IMR-90 (cell line): ENCODE results near the gene CDYL2. TPM values are rescaled to one million over a fixed set of nuclear protein-coding genes. Genes with fewer than 3 reads are reported as not detected.

ENCODE experiments used
- ATAC-seq: fragments of 200-7000 bp; cut with Tn5 transposase; 2 replicates; pipeline ENCODE4 v1.9.1; 2020; ENCODE audit warnings: low read depth, mild to moderate bottlenecking, moderate library complexity
- BruUV-seq: library from RNA; stranded (reverse); fragments of 400-500 nt; replicated peaks from 2 replicates; lab custom pipeline; 2021; lab: Mats Ljungman, UMichigan
- CTCF ChIA-PET: fragments of 300-600 bp; formaldehyde crosslinking; extraction: SDS; loops from one replicate; lab custom pipeline; 2021; ENCODE audit warnings: antibody characterized with exemption; lab: Yijun Ruan, JAX
- POLR2A ChIA-PET: fragments of 300-600 bp; sonication (Branson Sonifier 250); formaldehyde crosslinking; loops from one replicate; lab custom pipeline; 2022; ENCODE audit warnings: antibody characterized with exemption; ENCODE audit not compliant: unreplicated experiment; lab: Charles Lee
- DNase-seq: peaks from one replicate; pipeline ENCODE4 v3.0.0; 2013
- H2AFZ ChIP-seq: replicated peaks from 2 replicates; pipeline ENCODE3; 2013; ENCODE audit warnings: low read length, mild to moderate bottlenecking; ENCODE audit not compliant: poor library complexity
- H2AK5ac ChIP-seq: 2 replicates; pipeline ENCODE4 v1.6.1; 2013; ENCODE audit warnings: low read depth, low read length, inconsistent platforms
- H2AK9ac ChIP-seq: replicated peaks from 2 replicates; pipeline ENCODE3; 2013; ENCODE audit warnings: mild to moderate bottlenecking, low read depth, low read length, moderate library complexity; ENCODE audit not compliant: poor library complexity
- H2BK120ac ChIP-seq: 2 replicates; pipeline ENCODE4 v1.6.1; 2013; ENCODE audit warnings: low read depth, low read length, inconsistent platforms
- H2BK15ac ChIP-seq: 3 replicates; pipeline ENCODE4 v1.6.1; 2013; ENCODE audit warnings: low read depth, low read length, inconsistent platforms
- H2BK20ac ChIP-seq: 2 replicates; pipeline ENCODE4 v1.6.1; 2013; ENCODE audit warnings: low read depth, mild to moderate bottlenecking, inconsistent platforms, low read length, moderate library complexity
- H2BK5ac ChIP-seq: 2 replicates; pipeline ENCODE4 v1.6.1; 2013; ENCODE audit warnings: mild to moderate bottlenecking, low read depth, low read length, inconsistent platforms; ENCODE audit not compliant: poor library complexity, severe bottlenecking
- H3K14ac ChIP-seq: replicated peaks from 2 replicates; pipeline ENCODE4 v1.6.1; 2013; ENCODE audit warnings: low read depth, low read length, inconsistent platforms
- H3K18ac ChIP-seq: 2 replicates; pipeline ENCODE4 v1.6.1; 2013; ENCODE audit warnings: low read depth, low read length, control low read depth
- H3K23ac ChIP-seq: 2 replicates; pipeline ENCODE4 v1.6.1; 2013; ENCODE audit warnings: low read depth, low read length, inconsistent platforms
- H3K27ac ChIP-seq: 2 replicates; pipeline ENCODE4 v1.5.1; 2013; ENCODE audit warnings: mild to moderate bottlenecking, control low read depth, low read length; ENCODE audit not compliant: insufficient read depth
- H3K27me3 ChIP-seq: 2 replicates; pipeline ENCODE4 v1.6.1; 2013; ENCODE audit warnings: low read length; ENCODE audit not compliant: control insufficient read depth, insufficient read depth
- H3K36me3 ChIP-seq: 2 replicates; pipeline ENCODE4 v1.6.1; 2013; ENCODE audit warnings: low read length, mixed read lengths; ENCODE audit not compliant: control insufficient read depth, insufficient read depth
- H3K4ac ChIP-seq: 2 replicates; pipeline ENCODE4 v1.6.1; 2013; ENCODE audit warnings: low read depth, low read length, inconsistent platforms
- H3K4me1 ChIP-seq: 2 replicates; pipeline ENCODE4 v1.6.1; 2013; ENCODE audit warnings: low read length, mixed read lengths; ENCODE audit not compliant: control insufficient read depth, insufficient read depth
- H3K4me2 ChIP-seq: 2 replicates; pipeline ENCODE4 v1.6.1; 2013; ENCODE audit warnings: low read depth, mild to moderate bottlenecking, control low read depth, low read length, moderate library complexity
- H3K4me3 ChIP-seq: 2 replicates; pipeline ENCODE4 v1.5.1; 2013; ENCODE audit warnings: low read depth, mild to moderate bottlenecking, control low read depth, low read length, moderate library complexity; ENCODE audit not compliant: insufficient read depth
- H3K56ac ChIP-seq: 2 replicates; pipeline ENCODE4 v1.6.1; 2013; ENCODE audit warnings: low read length, inconsistent platforms; ENCODE audit not compliant: insufficient read depth; ENCODE audit errors: extremely low read depth
- H3K79me1 ChIP-seq, 2 experiments: 2 replicates each; pipeline ENCODE4 v1.6.1; 2013; ENCODE audit warnings: low read length in 2 of 2, inconsistent platforms in 1 of 2, low read depth in 1 of 2
- H3K9ac ChIP-seq: 2 replicates; pipeline ENCODE4 v1.6.1; 2013; ENCODE audit warnings: low read depth, low read length, control low read depth
- H3K9me1 ChIP-seq: 2 replicates; pipeline ENCODE4 v1.6.1; 2013; ENCODE audit warnings: low read length, inconsistent platforms; ENCODE audit not compliant: insufficient read depth
- H3K9me3 ChIP-seq: 2 replicates; pipeline ENCODE4 v1.6.1; 2013; ENCODE audit warnings: low read length; ENCODE audit not compliant: control insufficient read depth, insufficient read depth
- H4K20me1 ChIP-seq: 2 replicates; pipeline ENCODE4 v1.6.1; 2013; ENCODE audit warnings: low read length, inconsistent platforms; ENCODE audit not compliant: insufficient read depth
- H4K5ac ChIP-seq: 2 replicates; pipeline ENCODE4 v1.6.1; 2013; ENCODE audit warnings: mild to moderate bottlenecking, low read depth, low read length, control low read depth
- H4K8ac ChIP-seq, 2 experiments: 2 replicates each; pipeline ENCODE4 v1.6.1; 2013; ENCODE audit warnings: low read depth in 2 of 2, low read length in 2 of 2, control low read depth in 1 of 2, inconsistent platforms in 1 of 2
- H4K91ac ChIP-seq: 2 replicates; pipeline ENCODE4 v1.6.1; 2013; ENCODE audit warnings: low read depth, low read length, inconsistent platforms; ENCODE audit not compliant: insufficient read depth
- BHLHE40 ChIP-seq: fragments of 150-350 bp; IDR thresholded peaks from 2 replicates; pipeline ENCODE4 v1.6.1; 2016; ENCODE audit warnings: mild to moderate bottlenecking, low read depth, low read length
- CEBPB ChIP-seq: IDR thresholded peaks from 2 replicates; pipeline ENCODE4 v1.6.1; 2012; ENCODE audit warnings: low read depth, low read length, improper control_type of control experiment
- CHD1 ChIP-seq: IDR thresholded peaks from 2 replicates; pipeline ENCODE4 v1.6.1; 2012; ENCODE audit warnings: low read depth, low read length, improper control_type of control experiment
- CTCF ChIP-seq: conservative IDR thresholded peaks from 2 replicates; pipeline ENCODE4 v1.5.1; 2012; ENCODE audit warnings: mild to moderate bottlenecking, low read depth, low read length, improper control_type of control experiment
- FOS ChIP-seq: fragments of 150-350 bp; IDR thresholded peaks from 2 replicates; pipeline ENCODE4 v1.6.1; 2016; ENCODE audit warnings: low read depth, low read length
- MAFK ChIP-seq: IDR thresholded peaks from 2 replicates; pipeline ENCODE4 v1.6.1; 2012; ENCODE audit warnings: low read depth, low read length, improper control_type of control experiment
- MAZ ChIP-seq: IDR thresholded peaks from 2 replicates; pipeline ENCODE4 v1.6.1; 2012; ENCODE audit warnings: low read depth, mild to moderate bottlenecking, low read length, improper control_type of control experiment, moderate library complexity, borderline replicate concordance
- MXI1 ChIP-seq: IDR thresholded peaks from 2 replicates; pipeline ENCODE4 v1.6.1; 2012; ENCODE audit warnings: low read depth, mild to moderate bottlenecking, low read length, moderate library complexity, borderline replicate concordance
- NFE2L2 ChIP-seq: fragments of 150-350 bp; IDR thresholded peaks from 2 replicates; pipeline ENCODE4 v1.6.1; 2016; ENCODE audit warnings: low read depth, mild to moderate bottlenecking, low read length
- POLR2A ChIP-seq: IDR thresholded peaks from 2 replicates; pipeline ENCODE4 v1.6.1; 2012; ENCODE audit warnings: mild to moderate bottlenecking, low read depth, low read length
- RCOR1 ChIP-seq: IDR thresholded peaks from 2 replicates; pipeline ENCODE4 v1.6.1; 2012; ENCODE audit warnings: mild to moderate bottlenecking, low read length, improper control_type of control experiment; ENCODE audit not compliant: insufficient replicate concordance
- RFX5 ChIP-seq: IDR thresholded peaks from 2 replicates; pipeline ENCODE4 v1.8.0; 2012; ENCODE audit warnings: low read depth, mild to moderate bottlenecking, low read length, moderate library complexity
- SMC3 ChIP-seq: fragments of 150-350 bp; IDR thresholded peaks from 2 replicates; pipeline ENCODE4 v1.6.1; 2016; ENCODE audit warnings: low read depth, mild to moderate bottlenecking, antibody characterized with exemption, low read length, moderate library complexity
- USF2 ChIP-seq: fragments of 150-350 bp; IDR thresholded peaks from 2 replicates; pipeline ENCODE4 v1.6.1; 2017; ENCODE audit warnings: mild to moderate bottlenecking, antibody characterized with exemption, low read length, low read depth
- WGBS, 2 experiments: methylation state at CpG; one replicate each; pipeline versions ENCODE4 v1.1.5 to v1.1.7; 2013; ENCODE audit warnings: missing lambda C conversion rate in 2 of 2; ENCODE audit not compliant: insufficient read length in 1 of 2; ENCODE audit errors: extremely low coverage in 2 of 2; 5-methylcytosine and 5-hydroxymethylcytosine counted together
- dilution Hi-C: fragments of 300-500 bp; cut with HindIII; formaldehyde crosslinking; loops from one replicate; pipeline ENCODE4 v1.14.3; 2018; ENCODE audit warnings: low sequenced_read_pairs; ENCODE audit not compliant: unreplicated experiment
- in situ Hi-C: fragments of 300-500 bp; cut with MboI; formaldehyde crosslinking; loops from 3 replicates; pipeline ENCODE4 v1.14.3; 2019; ENCODE audit warnings: low sequenced_read_pairs, inconsistent platforms, mixed read lengths
- intact Hi-C: fragments of 100-400 bp; cut with micrococcal nuclease; formaldehyde crosslinking; loops from 2 replicates; pipeline ENCODE4 v1.10.0; 2022
- polyA plus RNA-seq, 3 experiments: library from polyadenylated mRNA; depleted of rRNA; stranded (reverse); fragments of >200 nt; gene quantifications; 2 replicates each; pipeline ENCODE4 v1.2.3, GENCODE V29; 2012; ENCODE audit warnings: low replicate concordance in 1 of 3
- total RNA-seq: library from RNA; depleted of rRNA; stranded (reverse); fragments of >200 nt; gene quantifications from 2 replicates; pipeline ENCODE4 v1.2.3, GENCODE V29; 2012

The CDYL2 gene
- total and polyA plus RNA-seq, 2 of the 4 experiments (the other 2 are of a cell fraction): 1.2 to 3.9 TPM

GRCh38 chr16:80656161-80656560 is 148.2 kb downstream of the CDYL2 start:
- TF ChIP-seq FOS (no peak), USF2 (no peak), RCOR1 (no peak), MXI1 (no peak), RFX5 (no peak), MAFK (no peak), CTCF (no peak), CHD1 (no peak), SMC3 (no peak), MAZ (no peak), POLR2A (no peak), CEBPB (no peak), NFE2L2 (no peak), BHLHE40 (no peak)
- in situ Hi-C loops: no loop called here
- H3K4me3 ChIP-seq: no peak overlapping the region

More at GRCh38 chr16:80656161-80656560, 148.2 kb downstream of the CDYL2 start:
- Histone ChIP-seq H3K4ac (no peak overlapping the region), H3K18ac (no peak overlapping the region), H3K9me1 (no peaks in the 10 kb centered on the region), H3K79me1 (no peaks in the 10 kb centered on the region; a peak in 2 of 4 replicates), H3K27ac (no peak overlapping the region), H3K4me1 (no peaks in the 10 kb centered on the region), H2AFZ (no peak overlapping the region), H2BK120ac (no peak overlapping the region), H2BK20ac (no peak overlapping the region), H3K36me3 (no peaks in the 10 kb centered on the region), H4K20me1 (no peaks in the 10 kb centered on the region), H3K9ac (no peak overlapping the region), H2AK5ac (no peak overlapping the region), H2BK15ac (no peak overlapping the region), H2AK9ac (no peak overlapping the region), H3K14ac (no peak overlapping the region), H4K8ac (no peak overlapping the region), H3K27me3 (no peaks in the 10 kb centered on the region), H2BK5ac (no peak overlapping the region), H3K4me2 (no peak overlapping the region), H3K23ac (no peak overlapping the region), H4K5ac (no peak overlapping the region), H3K9me3 (peaks cover 2% of the 10 kb centered on the region; the same call in 1 of the 2 replicates), H4K91ac (no peak overlapping the region), H3K56ac (no peak overlapping the region)
- intact Hi-C loops: no loop called here
- BruUV-seq: no TSS peak
- DNase-seq (no peak), ATAC-seq (no peak)
- no CpG with 5 or more reads among the region's 4 CpGs for WGBS, 2 experiments
- ChIA-PET POLR2A (no interaction called here), CTCF (no interaction called here)
- dilution Hi-C loops: no loop called here
